Tongue (tissue), 2 donors: ENCODE results near the gene SNX8. TPM values are rescaled to one million over a fixed set of nuclear protein-coding genes. Genes with fewer than 3 reads are reported as not detected.
"Not testable (repeated sequence)": the region's sequence is repeated elsewhere in the genome, so short reads cannot be mapped to it uniquely, and the experiment has no call there.

ENCODE experiments used
- DNase-seq: peaks from one replicate; pipeline ENCODE4 v3.0.0-alpha.2; 2015
- total RNA-seq: library from RNA; depleted of rRNA; stranded (reverse); fragments of >200 nt; gene quantifications from one replicate; pipeline ENCODE4 v1.2.3, GENCODE V29; 2014

SNX8 gene
- total RNA-seq, 1 donor from 2014 or later, result 22.4 TPM

GRCh38 chr7:2325162-2325561 lies 10.9 kb upstream of the SNX8 start:
- DNase-seq, result no peak

- peak; percentile 54 for DNase-seq
Measured at GRCh38 chr7:2321020-2321419, 6.8 kb upstream of the SNX8 start.

GRCh38 chr7:2317556-2318293 lies 3.5 kb upstream of the SNX8 start:
- DNase-seq, result no peak

GRCh38 chr7:2316578-2316977 lies 2.3 kb upstream of the SNX8 start:
- DNase-seq, result no peak

GRCh38 chr7:2315787-2316186 lies 1.5 kb upstream of the SNX8 start:
- no peak for DNase-seq

- DNase-seq, result not testable (repeated sequence)
Measured at GRCh38 chr7:2314956-2315530, 802 bp upstream of the SNX8 start.

- DNase-seq, result no peak
Measured at GRCh38 chr7:2313450-2314208, 612 bp downstream of the SNX8 start.

- DNase-seq, result no peak
Measured at GRCh38 chr7:2312267-2312929, 1.8 kb downstream of the SNX8 start.

GRCh38 chr7:2309889-2310331 lies 4.3 kb downstream of the SNX8 start:
- no peak for DNase-seq

GRCh38 chr7:2307690-2308107 lies 6.5 kb downstream of the SNX8 start:
- no peak for DNase-seq

GRCh38 chr7:2306688-2307087 lies 7.6 kb downstream of the SNX8 start:
- no peak for DNase-seq

GRCh38 chr7:2305258-2305657 lies 9.0 kb downstream of the SNX8 start:
- DNase-seq, result not testable (repeated sequence)

GRCh38 chr7:2303520-2303919 lies 10.7 kb downstream of the SNX8 start:
- DNase-seq, result not testable (repeated sequence)

GRCh38 chr7:2302743-2303397 lies 11.4 kb downstream of the SNX8 start:
- not testable (repeated sequence) for DNase-seq

- no peak for DNase-seq
Measured at GRCh38 chr7:2301511-2301863, 12.8 kb downstream of the SNX8 start.

GRCh38 chr7:2299870-2300512 lies 14.2 kb downstream of the SNX8 start:
- DNase-seq, result no peak

GRCh38 chr7:2299131-2299829 lies 15.0 kb downstream of the SNX8 start:
- peak; percentile 52 for DNase-seq

- DNase-seq, result no peak
Measured at GRCh38 chr7:2296832-2297231, 17.4 kb downstream of the SNX8 start.

GRCh38 chr7:2295936-2296620 lies 18.2 kb downstream of the SNX8 start:
- no peak for DNase-seq

GRCh38 chr7:2290877-2291276 lies 23.4 kb downstream of the SNX8 start:
- DNase-seq, result no peak
